Measurements from ENCODE around the gene CAMTA1.

CAMTA1 gene

GRCh38 chr1:7105269-7105668 lies 320.0 kb downstream of the CAMTA1 start:
- DNase-seq (ENCODE audit: low read depth in 2 of 2): no peak

- no peak for DNase-seq (ENCODE audit: low read depth in 2 of 2)
Measured at GRCh38 chr1:7106442-7107108, 321.3 kb downstream of the CAMTA1 start.

- DNase-seq (ENCODE audit: low read depth in 2 of 2): no peak
Measured at GRCh38 chr1:7107109-7107830, 322.0 kb downstream of the CAMTA1 start.

GRCh38 chr1:7108251-7108650 lies 323.0 kb downstream of the CAMTA1 start:
- DNase-seq (ENCODE audit: low read depth in 2 of 2): no peak

GRCh38 chr1:7109901-7110300 lies 324.6 kb downstream of the CAMTA1 start:
- DNase-seq (ENCODE audit: low read depth in 2 of 2): no peak

- no peak for DNase-seq (ENCODE audit: low read depth in 2 of 2)
Measured at GRCh38 chr1:7110321-7110720, 325.1 kb downstream of the CAMTA1 start.

GRCh38 chr1:7111853-7112252 lies 326.6 kb downstream of the CAMTA1 start:
- DNase-seq (ENCODE audit: low read depth in 2 of 2): no peak

GRCh38 chr1:7113136-7113535 lies 327.9 kb downstream of the CAMTA1 start:
- DNase-seq (ENCODE audit: low read depth in 2 of 2): no peak

- DNase-seq (ENCODE audit: low read depth in 2 of 2): no peak
Measured at GRCh38 chr1:7113822-7114221, 328.6 kb downstream of the CAMTA1 start.

GRCh38 chr1:7116001-7116400 lies 330.7 kb downstream of the CAMTA1 start:
- no peak for DNase-seq (ENCODE audit: low read depth in 2 of 2)

GRCh38 chr1:7117399-7118281 lies 332.4 kb downstream of the CAMTA1 start:
- no peak for DNase-seq (ENCODE audit: low read depth in 2 of 2)

- no peak for DNase-seq (ENCODE audit: low read depth in 2 of 2)
Measured at GRCh38 chr1:7119156-7119555, 333.9 kb downstream of the CAMTA1 start.

GRCh38 chr1:7120863-7121621 lies 335.8 kb downstream of the CAMTA1 start:
- DNase-seq (ENCODE audit: low read depth in 2 of 2): no peak

GRCh38 chr1:7121622-7121988 lies 336.4 kb downstream of the CAMTA1 start:
- DNase-seq (ENCODE audit: low read depth in 2 of 2): no peak

- no peak for DNase-seq (ENCODE audit: low read depth in 2 of 2)
Measured at GRCh38 chr1:7127322-7128075, 342.2 kb downstream of the CAMTA1 start.

- DNase-seq (ENCODE audit: low read depth in 2 of 2): no peak
Measured at GRCh38 chr1:7128293-7128692, 343.0 kb downstream of the CAMTA1 start.

GRCh38 chr1:7130127-7130526 lies 344.9 kb downstream of the CAMTA1 start:
- no peak for DNase-seq (ENCODE audit: low read depth in 2 of 2)

- no peak for DNase-seq (ENCODE audit: low read depth in 2 of 2)
Measured at GRCh38 chr1:7135493-7135892, 350.2 kb downstream of the CAMTA1 start.

- DNase-seq (ENCODE audit: low read depth in 2 of 2): no peak
Measured at GRCh38 chr1:7136166-7136953, 351.1 kb downstream of the CAMTA1 start.

- DNase-seq (ENCODE audit: low read depth in 2 of 2): no peak
Measured at GRCh38 chr1:7140251-7140650, 355.0 kb downstream of the CAMTA1 start.
